WTC11 (cell line): Measurements from ENCODE around the gene BANF2.

Experiments
- ESRRA ChIP-seq: sonication (generic); formaldehyde crosslinking; IDR thresholded peaks from 2 replicates; pipeline ENCODE4 v1.8.1; 2022; ENCODE audit warnings: mild to moderate bottlenecking, missing genetic modification reagents, borderline replicate concordance
- ETV6 ChIP-seq: sonication (generic); formaldehyde crosslinking; IDR thresholded peaks from 2 replicates; pipeline ENCODE4 v1.8.1; 2022; ENCODE audit warnings: mild to moderate bottlenecking, missing genetic modification reagents
- GTF2I ChIP-seq: fragments of 250-450 bp; sonication (Bioruptor Pico); conservative IDR thresholded peaks from 2 replicates; pipeline ENCODE4 v1.4.0; 2021; ENCODE audit warnings: mild to moderate bottlenecking
- IRF2 ChIP-seq: sonication (generic); formaldehyde crosslinking; IDR thresholded peaks from 2 replicates; pipeline ENCODE4 v1.8.0; 2022; ENCODE audit warnings: low read depth, missing genetic modification reagents, borderline replicate concordance
- KAT7 ChIP-seq: sonication (generic); formaldehyde crosslinking; IDR thresholded peaks from 2 replicates; pipeline ENCODE4 v1.8.1; 2023; ENCODE audit warnings: missing genetic modification reagents, mild to moderate bottlenecking, borderline replicate concordance
- SMAD4 ChIP-seq: sonication (generic); formaldehyde crosslinking; IDR thresholded peaks from 2 replicates; pipeline ENCODE4 v1.8.0; 2022; ENCODE audit warnings: mild to moderate bottlenecking, missing genetic modification reagents
- TP53 ChIP-seq: sonication (generic); formaldehyde crosslinking; IDR thresholded peaks from 2 replicates; pipeline ENCODE4 v1.8.1; 2023; ENCODE audit warnings: mild to moderate bottlenecking, missing genetic modification reagents
- ZNF232 ChIP-seq: sonication (generic); formaldehyde crosslinking; IDR thresholded peaks from 2 replicates; pipeline ENCODE4 v1.8.0; 2022; ENCODE audit warnings: mild to moderate bottlenecking, missing genetic modification reagents
- TF ChIP-seq, protein P1 (sequence below): fragments of 200-600 bp; IDR thresholded peaks from 2 replicates; pipeline ENCODE4 v1.8.0; 2022; ENCODE audit warnings: antibody characterized with exemption
- TF ChIP-seq, protein P2 (sequence below): sonication (generic); formaldehyde crosslinking; IDR thresholded peaks from 2 replicates; pipeline ENCODE4 v1.8.1; 2023; ENCODE audit warnings: mild to moderate bottlenecking, missing genetic modification reagents
- TF ChIP-seq, protein P3 (sequence below): sonication (generic); formaldehyde crosslinking; IDR thresholded peaks from 2 replicates; pipeline ENCODE4 v1.8.0; 2022; ENCODE audit warnings: mild to moderate bottlenecking, missing genetic modification reagents
- TF ChIP-seq, protein P4 (sequence below): sonication (generic); formaldehyde crosslinking; conservative IDR thresholded peaks from 2 replicates; pipeline ENCODE4 v1.8.1; 2022; ENCODE audit warnings: mild to moderate bottlenecking, missing genetic modification reagents
- TF ChIP-seq, protein P5 (sequence below): sonication (generic); formaldehyde crosslinking; conservative IDR thresholded peaks from 2 replicates; pipeline ENCODE4 v1.8.1; 2023; ENCODE audit warnings: mild to moderate bottlenecking, low read depth, missing genetic modification reagents, moderate library complexity

DNA sequence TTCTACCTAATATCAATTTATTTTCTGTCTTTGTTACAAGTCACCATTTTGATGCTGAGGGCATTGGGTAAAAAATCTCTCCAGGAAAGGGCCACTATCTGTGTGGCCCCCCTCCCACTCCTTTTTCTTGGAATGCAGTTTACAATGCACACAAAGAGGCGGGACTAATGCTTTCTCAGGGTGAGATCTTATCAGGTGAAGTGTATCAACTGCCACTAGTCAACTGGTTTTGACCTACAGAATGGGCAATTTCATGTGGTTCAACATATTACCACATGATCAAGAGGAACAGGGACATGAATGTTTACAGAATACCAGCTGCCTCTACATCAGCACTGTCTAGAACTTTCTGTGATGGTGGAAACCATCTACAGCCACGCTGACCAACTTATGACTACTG lies 21.5 kb upstream of the BANF2 start:
- TF ChIP-seq KAT7 (no peak), SMAD4 (CRISPR knock-in tag) (no peak), IRF2 (CRISPR knock-in tag) (no peak), ESRRA (CRISPR knock-in tag) (no peak), ETV6 (CRISPR knock-in tag) (no peak), TP53 (CRISPR knock-in tag) (no peak), GTF2I (CRISPR knock-in tag) (no peak), ZNF232 (no peak)
- TF ChIP-seq, protein P1, sequence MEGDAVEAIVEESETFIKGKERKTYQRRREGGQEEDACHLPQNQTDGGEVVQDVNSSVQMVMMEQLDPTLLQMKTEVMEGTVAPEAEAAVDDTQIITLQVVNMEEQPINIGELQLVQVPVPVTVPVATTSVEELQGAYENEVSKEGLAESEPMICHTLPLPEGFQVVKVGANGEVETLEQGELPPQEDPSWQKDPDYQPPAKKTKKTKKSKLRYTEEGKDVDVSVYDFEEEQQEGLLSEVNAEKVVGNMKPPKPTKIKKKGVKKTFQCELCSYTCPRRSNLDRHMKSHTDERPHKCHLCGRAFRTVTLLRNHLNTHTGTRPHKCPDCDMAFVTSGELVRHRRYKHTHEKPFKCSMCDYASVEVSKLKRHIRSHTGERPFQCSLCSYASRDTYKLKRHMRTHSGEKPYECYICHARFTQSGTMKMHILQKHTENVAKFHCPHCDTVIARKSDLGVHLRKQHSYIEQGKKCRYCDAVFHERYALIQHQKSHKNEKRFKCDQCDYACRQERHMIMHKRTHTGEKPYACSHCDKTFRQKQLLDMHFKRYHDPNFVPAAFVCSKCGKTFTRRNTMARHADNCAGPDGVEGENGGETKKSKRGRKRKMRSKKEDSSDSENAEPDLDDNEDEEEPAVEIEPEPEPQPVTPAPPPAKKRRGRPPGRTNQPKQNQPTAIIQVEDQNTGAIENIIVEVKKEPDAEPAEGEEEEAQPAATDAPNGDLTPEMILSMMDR: no peak
- TF ChIP-seq, protein P2, sequence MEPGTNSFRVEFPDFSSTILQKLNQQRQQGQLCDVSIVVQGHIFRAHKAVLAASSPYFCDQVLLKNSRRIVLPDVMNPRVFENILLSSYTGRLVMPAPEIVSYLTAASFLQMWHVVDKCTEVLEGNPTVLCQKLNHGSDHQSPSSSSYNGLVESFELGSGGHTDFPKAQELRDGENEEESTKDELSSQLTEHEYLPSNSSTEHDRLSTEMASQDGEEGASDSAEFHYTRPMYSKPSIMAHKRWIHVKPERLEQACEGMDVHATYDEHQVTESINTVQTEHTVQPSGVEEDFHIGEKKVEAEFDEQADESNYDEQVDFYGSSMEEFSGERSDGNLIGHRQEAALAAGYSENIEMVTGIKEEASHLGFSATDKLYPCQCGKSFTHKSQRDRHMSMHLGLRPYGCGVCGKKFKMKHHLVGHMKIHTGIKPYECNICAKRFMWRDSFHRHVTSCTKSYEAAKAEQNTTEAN: no peak
- TF ChIP-seq, protein P3, sequence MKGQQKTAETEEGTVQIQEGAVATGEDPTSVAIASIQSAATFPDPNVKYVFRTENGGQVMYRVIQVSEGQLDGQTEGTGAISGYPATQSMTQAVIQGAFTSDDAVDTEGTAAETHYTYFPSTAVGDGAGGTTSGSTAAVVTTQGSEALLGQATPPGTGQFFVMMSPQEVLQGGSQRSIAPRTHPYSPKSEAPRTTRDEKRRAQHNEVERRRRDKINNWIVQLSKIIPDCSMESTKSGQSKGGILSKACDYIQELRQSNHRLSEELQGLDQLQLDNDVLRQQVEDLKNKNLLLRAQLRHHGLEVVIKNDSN (CRISPR knock-in tag): no peak
- TF ChIP-seq, protein P4, sequence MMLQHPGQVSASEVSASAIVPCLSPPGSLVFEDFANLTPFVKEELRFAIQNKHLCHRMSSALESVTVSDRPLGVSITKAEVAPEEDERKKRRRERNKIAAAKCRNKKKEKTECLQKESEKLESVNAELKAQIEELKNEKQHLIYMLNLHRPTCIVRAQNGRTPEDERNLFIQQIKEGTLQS (CRISPR knock-in tag): no peak
- TF ChIP-seq, protein P5, sequence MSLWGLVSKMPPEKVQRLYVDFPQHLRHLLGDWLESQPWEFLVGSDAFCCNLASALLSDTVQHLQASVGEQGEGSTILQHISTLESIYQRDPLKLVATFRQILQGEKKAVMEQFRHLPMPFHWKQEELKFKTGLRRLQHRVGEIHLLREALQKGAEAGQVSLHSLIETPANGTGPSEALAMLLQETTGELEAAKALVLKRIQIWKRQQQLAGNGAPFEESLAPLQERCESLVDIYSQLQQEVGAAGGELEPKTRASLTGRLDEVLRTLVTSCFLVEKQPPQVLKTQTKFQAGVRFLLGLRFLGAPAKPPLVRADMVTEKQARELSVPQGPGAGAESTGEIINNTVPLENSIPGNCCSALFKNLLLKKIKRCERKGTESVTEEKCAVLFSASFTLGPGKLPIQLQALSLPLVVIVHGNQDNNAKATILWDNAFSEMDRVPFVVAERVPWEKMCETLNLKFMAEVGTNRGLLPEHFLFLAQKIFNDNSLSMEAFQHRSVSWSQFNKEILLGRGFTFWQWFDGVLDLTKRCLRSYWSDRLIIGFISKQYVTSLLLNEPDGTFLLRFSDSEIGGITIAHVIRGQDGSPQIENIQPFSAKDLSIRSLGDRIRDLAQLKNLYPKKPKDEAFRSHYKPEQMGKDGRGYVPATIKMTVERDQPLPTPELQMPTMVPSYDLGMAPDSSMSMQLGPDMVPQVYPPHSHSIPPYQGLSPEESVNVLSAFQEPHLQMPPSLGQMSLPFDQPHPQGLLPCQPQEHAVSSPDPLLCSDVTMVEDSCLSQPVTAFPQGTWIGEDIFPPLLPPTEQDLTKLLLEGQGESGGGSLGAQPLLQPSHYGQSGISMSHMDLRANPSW: no peak
